ENCODE measurements around the gene NTF3.

Gene NTF3
- total RNA-seq: 0 to 0.18 (median 0) reads per million in 9 experiments

DNA sequence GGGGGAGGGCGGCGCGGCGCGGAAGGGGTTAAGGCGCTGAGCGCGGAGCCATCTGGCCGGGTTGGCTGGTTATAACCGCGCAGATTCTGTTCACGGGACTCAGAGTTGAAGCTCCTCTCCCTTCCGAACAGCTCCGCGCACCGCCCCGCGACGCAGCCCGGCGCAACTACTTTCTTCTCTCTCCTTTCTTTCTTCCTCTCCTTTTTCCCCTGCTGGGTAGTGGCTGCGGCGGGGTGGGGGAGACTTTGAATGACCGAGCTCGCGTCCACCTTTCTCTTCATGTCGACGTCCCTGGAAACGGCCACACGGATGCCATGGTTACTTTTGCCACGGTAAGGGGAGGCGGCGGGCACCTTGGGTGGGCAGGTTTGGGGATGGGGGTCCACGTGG is at the start of gene NTF3:
TSS of gene NTF3 (plus strand) at position 98 of the 390 bp plus-strand sequence. CDS start at position 315, 217 bp downstream.
- Mint-ChIP-seq H3K4me3 (no peak within 1 kb of the TSS), H3K4me1 (ENCODE audit: low read depth in 2 of 2) (no peaks in the 10 kb centered on the region), H3K9me3 (no peaks in the 10 kb centered on the region), H3K36me3 (ENCODE audit: insufficient read depth) (no peaks in the 10 kb centered on the region), H3K27ac (no peak within 1 kb of the TSS), H3K27me3 (peaks cover 0 to 33% of the 10 kb centered on the region in 2 donors)
- DNase-seq: no peak
- no peak for ATAC-seq (replicated peaks)

- Mint-ChIP-seq H3K27me3 (no peaks in the 10 kb centered on the region), H3K9me3 (peaks cover 0 to 6% of the 10 kb centered on the region in 2 donors), H3K27ac (no peak overlapping the region), H3K4me1 (ENCODE audit: low read depth in 2 of 2) (no peaks in the 10 kb centered on the region), H3K36me3 (ENCODE audit: insufficient read depth) (no peaks in the 10 kb centered on the region), H3K4me3 (no peak overlapping the region)
- no peak for ATAC-seq (replicated peaks)
- no peak for DNase-seq
Observed at GRCh38 chr12:5384015-5384414, 47.9 kb upstream of the NTF3 start.

DNA sequence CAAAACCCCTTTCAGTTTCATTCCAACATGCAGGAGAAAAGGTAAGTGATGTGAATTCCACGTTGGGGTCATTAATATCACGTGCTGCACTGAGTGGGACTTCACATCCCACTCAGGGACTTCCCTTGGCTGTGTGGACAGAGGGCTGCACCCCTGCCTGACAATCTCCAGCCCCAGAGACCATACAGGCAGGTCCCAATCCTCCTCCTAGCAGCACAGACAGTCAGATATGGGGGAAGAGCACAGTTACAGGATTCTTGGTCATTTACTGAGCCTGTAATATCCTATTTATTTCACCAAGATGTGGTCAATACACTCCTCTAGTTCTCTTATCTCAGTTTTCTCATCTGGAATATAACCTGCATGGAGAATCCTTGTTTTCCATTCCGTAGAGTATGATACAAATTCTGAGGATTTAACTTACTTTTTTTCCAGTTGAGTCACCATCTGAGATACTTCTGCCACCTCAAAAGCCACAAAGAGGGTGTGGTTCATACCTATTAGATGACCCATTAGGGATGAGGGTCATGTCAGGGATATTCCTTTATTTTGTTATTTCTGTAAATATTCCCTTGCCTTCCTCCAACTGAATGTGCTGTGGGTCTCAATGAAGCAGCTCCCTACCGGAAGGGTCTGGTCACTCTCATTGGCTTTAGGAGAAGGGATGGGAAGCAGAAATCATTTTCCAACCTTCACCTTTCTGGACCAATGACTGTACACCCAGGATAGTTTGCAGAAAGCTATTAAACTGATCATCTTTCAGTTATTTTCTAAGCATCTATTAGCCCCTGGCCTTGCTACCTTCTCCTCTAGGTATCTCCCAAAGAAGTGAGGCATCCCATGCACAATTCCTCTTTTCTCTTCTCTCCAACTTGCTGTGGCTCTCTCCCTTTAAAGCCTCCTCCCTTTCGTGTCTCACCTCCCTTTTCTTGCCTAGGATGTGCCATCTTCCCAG is 43.0 kb upstream of the NTF3 start:
- Mint-ChIP-seq H3K4me1 (ENCODE audit: low read depth in 2 of 2) (no peaks in the 10 kb centered on the region), H3K27ac (no peak overlapping the region), H3K4me3 (peak overlapping the region in 1 of 2 donors; percentile 4), H3K9me3 (peaks cover 0 to 6% of the 10 kb centered on the region in 2 donors), H3K36me3 (ENCODE audit: insufficient read depth) (no peaks in the 10 kb centered on the region), H3K27me3 (no peaks in the 10 kb centered on the region)
- no peak for ATAC-seq (replicated peaks)
- DNase-seq: no peak

GRCh38 chr12:5390174-5390799 is 41.6 kb upstream of the NTF3 start:
- ATAC-seq (replicated peaks) (no peak), DNase-seq (no peak)
- Mint-ChIP-seq H3K9me3 (peaks cover 0 to 6% of the 10 kb centered on the region in 2 donors), H3K4me1 (ENCODE audit: low read depth in 2 of 2) (no peaks in the 10 kb centered on the region), H3K27me3 (peaks cover 5 to 6% of the 10 kb centered on the region in 2 donors), H3K27ac (no peak overlapping the region), H3K4me3 (no peak overlapping the region), H3K36me3 (ENCODE audit: insufficient read depth) (no peaks in the 10 kb centered on the region)

DNA sequence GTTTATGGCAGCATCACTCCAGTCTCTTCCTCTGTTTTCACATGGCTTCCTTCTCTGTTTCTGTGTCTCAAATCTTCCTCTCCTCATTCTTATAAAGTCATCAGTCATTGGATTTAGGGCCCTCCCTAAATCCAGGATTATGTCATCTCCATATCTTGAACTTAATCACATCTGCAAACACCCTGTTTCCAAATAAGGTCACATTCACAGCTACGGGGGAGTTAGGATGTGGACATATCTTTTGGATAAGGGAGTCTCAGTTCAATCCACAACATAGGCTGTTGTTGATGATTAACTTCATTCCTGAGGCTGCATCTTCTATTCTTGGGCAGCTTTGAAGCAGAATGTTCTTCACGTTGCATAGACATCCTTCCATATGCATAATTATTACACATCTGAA is 40.3 kb upstream of the NTF3 start:
- H3K27ac Mint-ChIP-seq: no peak overlapping the region
- ATAC-seq (replicated peaks) (no peak), DNase-seq (no peak)
- H3K36me3 Mint-ChIP-seq (ENCODE audit: insufficient read depth): no peaks in the 10 kb centered on the region
- H3K4me3 Mint-ChIP-seq: no peak overlapping the region
- peaks cover 13 to 15% of the 10 kb centered on the region in 2 donors for H3K27me3 Mint-ChIP-seq
- H3K4me1 Mint-ChIP-seq (ENCODE audit: low read depth in 2 of 2): no peaks in the 10 kb centered on the region
- H3K9me3 Mint-ChIP-seq: peaks cover 0 to 6% of the 10 kb centered on the region in 2 donors

GRCh38 chr12:5392961-5393360 is 38.9 kb upstream of the NTF3 start:
- Mint-ChIP-seq H3K4me3 (no peak overlapping the region), H3K4me1 (ENCODE audit: low read depth in 2 of 2) (no peaks in the 10 kb centered on the region), H3K27ac (peak overlapping the region in 1 of 2 donors; percentile 2), H3K27me3 (peaks cover 13 to 15% of the 10 kb centered on the region in 2 donors), H3K9me3 (peaks cover 0 to under 1% of the 10 kb centered on the region in 2 donors), H3K36me3 (ENCODE audit: insufficient read depth) (no peaks in the 10 kb centered on the region)
- ATAC-seq (replicated peaks) (no peak), DNase-seq (no peak)

GRCh38 chr12:5395443-5396271 is 36.3 kb upstream of the NTF3 start:
- Mint-ChIP-seq H3K27me3 (peaks cover 20 to 22% of the 10 kb centered on the region in 2 donors), H3K36me3 (ENCODE audit: insufficient read depth) (no peaks in the 10 kb centered on the region), H3K27ac (no peak overlapping the region), H3K9me3 (no peaks in the 10 kb centered on the region), H3K4me3 (no peak overlapping the region), H3K4me1 (ENCODE audit: low read depth in 2 of 2) (no peaks in the 10 kb centered on the region)
- DNase-seq: no peak
- no peak for ATAC-seq (replicated peaks)

DNA sequence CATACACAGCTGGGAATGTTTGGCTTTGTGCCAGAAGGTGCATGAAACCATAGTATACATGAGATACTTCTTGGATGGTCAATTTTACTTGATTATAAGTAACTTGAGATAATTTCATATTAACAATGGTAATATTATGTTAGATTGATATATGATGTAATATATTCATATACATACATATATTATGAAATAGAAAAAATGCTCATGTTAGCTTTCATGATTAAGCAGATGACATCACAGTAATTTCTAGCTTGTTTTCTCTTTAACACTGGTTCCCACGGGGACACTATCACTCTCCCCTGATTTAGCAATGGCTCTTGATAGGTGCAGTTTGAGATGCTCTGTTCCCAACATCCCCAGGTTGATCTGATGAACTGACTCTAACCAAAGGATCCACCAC is 35.4 kb upstream of the NTF3 start:
- no peak overlapping the region for H3K4me3 Mint-ChIP-seq
- no peak for ATAC-seq (replicated peaks)

GRCh38 chr12:5399266-5399665 is 32.6 kb upstream of the NTF3 start:
- H3K36me3 Mint-ChIP-seq (ENCODE audit: insufficient read depth): no peaks in the 10 kb centered on the region
- ATAC-seq (replicated peaks) (no peak), DNase-seq (no peak)
- no peaks in the 10 kb centered on the region for H3K4me1 Mint-ChIP-seq (ENCODE audit: low read depth in 2 of 2)
- no peak overlapping the region for H3K4me3 Mint-ChIP-seq
- H3K27me3 Mint-ChIP-seq: peaks cover 36 to 44% of the 10 kb centered on the region in 2 donors
- no peak overlapping the region for H3K27ac Mint-ChIP-seq
- H3K9me3 Mint-ChIP-seq: no peaks in the 10 kb centered on the region

More for the DNA sequence above, 35.4 kb upstream of the NTF3 start:
- no peaks in the 10 kb centered on the region for H3K4me1 Mint-ChIP-seq (ENCODE audit: low read depth in 2 of 2)
- no peaks in the 10 kb centered on the region for H3K36me3 Mint-ChIP-seq (ENCODE audit: insufficient read depth)
- DNase-seq: no peak
- no peak overlapping the region for H3K27ac Mint-ChIP-seq
- no peaks in the 10 kb centered on the region for H3K9me3 Mint-ChIP-seq
- peaks cover 22% of the 10 kb centered on the region in 2 donors for H3K27me3 Mint-ChIP-seq

DNA sequence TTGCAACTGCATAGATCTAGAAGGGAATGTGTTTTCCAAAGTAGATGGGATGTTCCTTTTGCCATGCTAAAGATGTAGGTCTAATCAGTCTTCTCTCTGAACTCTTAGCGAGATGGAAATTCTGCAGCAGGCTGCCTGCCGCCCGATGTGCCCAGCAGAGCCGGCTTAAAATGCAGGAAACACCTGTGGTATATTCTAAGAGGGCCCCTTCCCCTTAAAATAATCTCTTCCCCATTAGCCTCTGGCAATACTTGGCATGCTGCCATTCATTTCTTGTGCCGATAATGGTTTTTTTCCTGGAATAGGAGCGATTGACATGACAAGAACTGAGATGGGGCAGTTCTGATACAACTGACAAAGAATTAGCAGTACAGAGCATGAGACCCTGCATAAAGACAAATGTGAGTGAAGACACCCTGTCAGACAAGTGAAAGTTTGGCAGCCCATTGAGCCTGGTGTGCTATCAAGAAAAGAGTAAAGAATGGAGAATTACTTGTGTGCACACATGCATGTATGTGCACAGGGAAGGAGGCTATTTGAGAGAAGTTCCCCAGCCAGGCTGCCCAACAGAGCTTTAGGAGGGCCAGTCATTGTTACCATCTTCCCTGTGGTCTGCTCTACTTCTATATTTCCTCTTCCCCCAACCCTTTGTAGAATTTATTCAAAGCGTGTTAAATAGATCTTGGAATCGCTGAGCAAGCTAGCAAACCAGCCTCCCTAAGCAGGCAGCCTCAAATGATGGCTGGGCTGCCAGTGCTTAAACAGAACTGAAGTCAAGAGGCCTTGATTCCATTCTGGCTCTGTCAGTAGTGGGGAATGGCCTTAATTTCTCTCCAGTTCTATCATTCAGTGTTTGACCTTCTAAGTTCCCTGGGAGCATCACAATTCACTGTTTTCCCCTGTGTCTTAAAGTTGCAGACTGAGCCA is 29.6 kb upstream of the NTF3 start:
- H3K4me3 Mint-ChIP-seq: no peak overlapping the region
- no peak for ATAC-seq (replicated peaks)
- H3K36me3 Mint-ChIP-seq (ENCODE audit: insufficient read depth): no peaks in the 10 kb centered on the region
- no peak for DNase-seq
- H3K27me3 Mint-ChIP-seq: peaks cover 21 to 36% of the 10 kb centered on the region in 2 donors
- H3K9me3 Mint-ChIP-seq: peaks cover 0 to 4% of the 10 kb centered on the region in 2 donors
- H3K4me1 Mint-ChIP-seq (ENCODE audit: low read depth in 2 of 2): no peaks in the 10 kb centered on the region
- no peak overlapping the region for H3K27ac Mint-ChIP-seq

GRCh38 chr12:5403411-5403810 is 28.5 kb upstream of the NTF3 start:
- peaks cover 25 to 43% of the 10 kb centered on the region in 2 donors for H3K27me3 Mint-ChIP-seq
- no peak overlapping the region for H3K4me3 Mint-ChIP-seq

DNA sequence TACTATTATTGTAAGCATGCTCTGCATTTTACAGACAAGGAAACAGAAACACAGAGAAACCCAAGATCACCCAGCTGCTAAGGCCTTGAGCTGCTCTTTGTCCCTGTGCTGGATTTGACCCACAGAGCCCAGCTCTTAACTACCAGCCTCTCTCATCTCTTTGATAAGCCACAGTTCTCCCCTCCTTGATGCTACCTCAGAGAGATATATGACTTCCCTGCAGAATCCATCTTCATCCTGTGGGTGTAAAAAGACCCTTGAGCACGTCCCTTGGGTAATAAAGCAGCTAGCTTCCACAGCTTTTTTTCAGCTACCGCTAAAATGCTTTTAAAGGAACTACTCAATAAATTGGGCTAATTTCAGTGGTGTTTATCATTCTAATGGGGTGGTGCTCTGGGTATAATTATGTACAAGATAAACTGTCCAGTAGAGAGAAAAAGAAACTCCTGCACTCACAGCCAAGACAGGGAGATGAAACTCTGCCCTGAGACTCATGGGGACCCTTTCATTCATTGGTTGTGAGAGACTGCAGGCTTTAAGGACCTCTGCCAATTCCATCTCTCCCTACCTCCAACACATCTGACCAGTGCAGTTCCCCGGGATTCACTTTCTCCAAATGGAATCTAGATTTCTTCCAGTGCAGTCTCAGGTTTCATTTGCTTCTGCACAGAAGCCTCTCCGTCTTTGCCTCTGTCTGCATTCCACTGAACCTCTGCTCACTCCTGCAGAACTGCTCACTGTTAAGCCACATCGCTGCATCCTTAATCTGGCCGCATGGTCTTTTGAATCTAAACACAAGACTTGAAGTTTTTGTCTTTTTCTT is 24.7 kb upstream of the NTF3 start:
- peaks cover 18 to 28% of the 10 kb centered on the region in 2 donors for H3K27me3 Mint-ChIP-seq
- H3K27ac Mint-ChIP-seq: no peak overlapping the region
- no peak for ATAC-seq (replicated peaks)
- peaks cover 0 to 4% of the 10 kb centered on the region in 2 donors for H3K9me3 Mint-ChIP-seq
- H3K4me1 Mint-ChIP-seq (ENCODE audit: low read depth in 2 of 2): no peaks in the 10 kb centered on the region
- DNase-seq: no peak
- no peak overlapping the region for H3K4me3 Mint-ChIP-seq
- H3K36me3 Mint-ChIP-seq (ENCODE audit: insufficient read depth): no peaks in the 10 kb centered on the region

More at GRCh38 chr12:5403411-5403810, 28.5 kb upstream of the NTF3 start:
- peaks cover 0 to 4% of the 10 kb centered on the region in 2 donors for H3K9me3 Mint-ChIP-seq
- H3K27ac Mint-ChIP-seq: no peak overlapping the region
- DNase-seq: no peak
- ATAC-seq (replicated peaks): no peak
- no peaks in the 10 kb centered on the region for H3K4me1 Mint-ChIP-seq (ENCODE audit: low read depth in 2 of 2)
- no peaks in the 10 kb centered on the region for H3K36me3 Mint-ChIP-seq (ENCODE audit: insufficient read depth)

All from effector memory CD8-positive, alpha-beta T cell (primary cell).